Skeletal muscle tissue (tissue), 4 donors: ENCODE results near the gene RYR2. TPM values are rescaled to one million over a fixed set of nuclear protein-coding genes. Genes with fewer than 3 reads are reported as not detected.
A peak's percentile ranks its signal among the peaks of the same experiment; 100 is the strongest.

Experiments used
- H3K27ac ChIP-seq: one replicate; pipeline ENCODE4 v1.7.0; 2013; ENCODE audit warnings: mild to moderate bottlenecking, low read depth, low read length, inconsistent platforms
- H3K27me3 ChIP-seq, 3 donors: one replicate each; pipeline ENCODE4 v1.7.0; 2013; ENCODE audit warnings: low read length in 3 of 3; ENCODE audit not compliant: control insufficient read depth in 3 of 3, insufficient read depth in 3 of 3
- H3K36me3 ChIP-seq, 3 donors: one replicate each; pipeline ENCODE4 v1.7.0; 2013; ENCODE audit warnings: low read length in 3 of 3; ENCODE audit not compliant: control insufficient read depth in 3 of 3, insufficient read depth in 3 of 3
- H3K4me1 ChIP-seq, 3 donors: one replicate each; pipeline ENCODE4 v1.7.0; 2013; ENCODE audit warnings: low read length in 3 of 3, mild to moderate bottlenecking in 3 of 3; ENCODE audit not compliant: control insufficient read depth in 3 of 3, insufficient read depth in 3 of 3
- H3K4me3 ChIP-seq, 3 donors: one replicate each; pipeline ENCODE4 v1.7.0; 2013; ENCODE audit warnings: low read length in 3 of 3
- H3K9ac ChIP-seq, 3 donors: one replicate each; pipeline ENCODE4 v1.7.0; 2013; ENCODE audit warnings: low read length in 3 of 3, mild to moderate bottlenecking in 3 of 3, moderate library complexity in 2 of 3, low read depth in 1 of 3
- H3K9me3 ChIP-seq, 3 donors: one replicate each; pipeline ENCODE4 v1.7.0; 2013; ENCODE audit warnings: low read length in 3 of 3; ENCODE audit not compliant: control insufficient read depth in 3 of 3
- total RNA-seq: library from RNA; depleted of rRNA; stranded (reverse); fragments of >200 nt; gene quantifications from one replicate; pipeline ENCODE4 v1.2.3, GENCODE V29; 2014
- donor health status: Osteomylitis.

Gene RYR2
- total RNA-seq, 1 donor from 2014 or later, result 5.7 TPM

GRCh38 chr1:237687804-237688203, 645.8 kb downstream of the RYR2 start:
- H3K27ac ChIP-seq, result no peak overlapping the region
- H3K36me3 ChIP-seq, result no peaks in the 10 kb centered on the region
- no peak overlapping the region for H3K9ac ChIP-seq
- H3K4me1 ChIP-seq, result no peaks in the 10 kb centered on the region
- no peak overlapping the region for H3K4me3 ChIP-seq
- H3K9me3 ChIP-seq, result no peaks in the 10 kb centered on the region
- H3K27me3 ChIP-seq, result no peaks in the 10 kb centered on the region

- H3K9ac ChIP-seq, result no peak overlapping the region
- H3K4me3 ChIP-seq, result no peak overlapping the region
- H3K27ac ChIP-seq, result no peak overlapping the region
- no peaks in the 10 kb centered on the region for H3K27me3 ChIP-seq
- H3K9me3 ChIP-seq, result no peaks in the 10 kb centered on the region
- no peaks in the 10 kb centered on the region for H3K4me1 ChIP-seq
- H3K36me3 ChIP-seq, result no peaks in the 10 kb centered on the region
Observed at GRCh38 chr1:237690656-237691055, 648.7 kb downstream of the RYR2 start.

- Histone ChIP-seq H3K27me3 (no peaks in the 10 kb centered on the region), H3K4me1 (no peaks in the 10 kb centered on the region), H3K9me3 (no peaks in the 10 kb centered on the region), H3K4me3 (no peak overlapping the region), H3K9ac (no peak overlapping the region), H3K27ac (no peak overlapping the region), H3K36me3 (no peaks in the 10 kb centered on the region)
Observed at GRCh38 chr1:237692255-237692654, 650.3 kb downstream of the RYR2 start.

- Histone ChIP-seq H3K27me3 (no peaks in the 10 kb centered on the region), H3K36me3 (no peaks in the 10 kb centered on the region), H3K27ac (peak overlapping the region; percentile 29), H3K9ac (no peak overlapping the region), H3K9me3 (no peaks in the 10 kb centered on the region), H3K4me3 (no peak overlapping the region), H3K4me1 (no peaks in the 10 kb centered on the region)
Observed at GRCh38 chr1:237695878-237696277, 653.9 kb downstream of the RYR2 start.

- Histone ChIP-seq H3K27ac (no peak overlapping the region), H3K36me3 (no peaks in the 10 kb centered on the region), H3K9me3 (no peaks in the 10 kb centered on the region), H3K4me3 (no peak overlapping the region), H3K4me1 (no peaks in the 10 kb centered on the region), H3K9ac (no peak overlapping the region), H3K27me3 (no peaks in the 10 kb centered on the region)
Observed at GRCh38 chr1:237700181-237700580, 658.2 kb downstream of the RYR2 start.

- no peak overlapping the region for H3K27ac ChIP-seq
- H3K27me3 ChIP-seq, result no peaks in the 10 kb centered on the region
- H3K9ac ChIP-seq, result no peak overlapping the region
- H3K4me1 ChIP-seq, result no peaks in the 10 kb centered on the region
- H3K4me3 ChIP-seq, result no peak overlapping the region
- no peaks in the 10 kb centered on the region for H3K36me3 ChIP-seq
- H3K9me3 ChIP-seq, result no peaks in the 10 kb centered on the region
Observed at GRCh38 chr1:237701534-237701933, 659.5 kb downstream of the RYR2 start.

- no peaks in the 10 kb centered on the region for H3K4me1 ChIP-seq
- no peaks in the 10 kb centered on the region for H3K27me3 ChIP-seq
- no peak overlapping the region for H3K9ac ChIP-seq
- no peak overlapping the region for H3K4me3 ChIP-seq
- H3K9me3 ChIP-seq, result no peaks in the 10 kb centered on the region
- H3K27ac ChIP-seq, result no peak overlapping the region
- H3K36me3 ChIP-seq, result no peaks in the 10 kb centered on the region
Observed at GRCh38 chr1:237702161-237702560, 660.2 kb downstream of the RYR2 start.

- Histone ChIP-seq H3K4me3 (no peak overlapping the region), H3K9ac (no peak overlapping the region), H3K36me3 (no peaks in the 10 kb centered on the region), H3K9me3 (no peaks in the 10 kb centered on the region), H3K27ac (no peak overlapping the region), H3K27me3 (no peaks in the 10 kb centered on the region), H3K4me1 (no peaks in the 10 kb centered on the region)
Observed at GRCh38 chr1:237705462-237705861, 663.5 kb downstream of the RYR2 start.

- Histone ChIP-seq H3K9ac (no peak overlapping the region), H3K27ac (no peak overlapping the region), H3K4me1 (no peaks in the 10 kb centered on the region), H3K9me3 (no peaks in the 10 kb centered on the region), H3K4me3 (no peak overlapping the region), H3K36me3 (no peaks in the 10 kb centered on the region), H3K27me3 (no peaks in the 10 kb centered on the region)
Observed at GRCh38 chr1:237709355-237709754, 667.4 kb downstream of the RYR2 start.

GRCh38 chr1:237711281-237711680, 669.3 kb downstream of the RYR2 start:
- H3K27ac ChIP-seq, result no peak overlapping the region

GRCh38 chr1:237712082-237712481, 670.1 kb downstream of the RYR2 start:
- Histone ChIP-seq H3K27me3 (no peaks in the 10 kb centered on the region), H3K4me1 (no peaks in the 10 kb centered on the region), H3K9ac (no peak overlapping the region), H3K36me3 (no peaks in the 10 kb centered on the region), H3K4me3 (no peak overlapping the region), H3K9me3 (no peaks in the 10 kb centered on the region), H3K27ac (no peak overlapping the region)

More at GRCh38 chr1:237711281-237711680, 669.3 kb downstream of the RYR2 start:
- H3K4me1 ChIP-seq, result no peaks in the 10 kb centered on the region
- H3K36me3 ChIP-seq, result no peaks in the 10 kb centered on the region
- no peaks in the 10 kb centered on the region for H3K9me3 ChIP-seq
- no peaks in the 10 kb centered on the region for H3K27me3 ChIP-seq
- no peak overlapping the region for H3K4me3 ChIP-seq
- no peak overlapping the region for H3K9ac ChIP-seq
